Measurements from ENCODE around the gene CTNND2.

Gene CTNND2

GRCh38 chr5:10949856-10950630, 954.2 kb downstream of the CTNND2 start:
- no peak for DNase-seq

GRCh38 chr5:10946050-10946449, 958.2 kb downstream of the CTNND2 start:
- no peak for DNase-seq

GRCh38 chr5:10941900-10942299, 962.3 kb downstream of the CTNND2 start:
- no peak for DNase-seq

- DNase-seq: no peak
These were observed 968.0 kb downstream of the CTNND2 start for GRCh38 chr5:10936081-10936855.

- no peak for DNase-seq
These were observed 968.7 kb downstream of the CTNND2 start for GRCh38 chr5:10935536-10935935.

GRCh38 chr5:10934783-10935355, 969.4 kb downstream of the CTNND2 start:
- DNase-seq: no peak

GRCh38 chr5:10933121-10933520, 971.1 kb downstream of the CTNND2 start:
- no peak for DNase-seq

- no peak for DNase-seq
These were observed 971.8 kb downstream of the CTNND2 start for GRCh38 chr5:10932426-10932825.

GRCh38 chr5:10927608-10928007, 976.6 kb downstream of the CTNND2 start:
- DNase-seq: no peak

- DNase-seq: no peak
These were observed 980.9 kb downstream of the CTNND2 start for GRCh38 chr5:10923310-10923709.
